NCI-H2196 treated with DMSO at 0.1 percent for 48 hours (cell line): ENCODE data around the gene NPM1.
"Not testable (repeated sequence)": the region's sequence is repeated elsewhere in the genome, so short reads cannot be mapped to it uniquely, and the experiment has no call there.

Source experiments
- DNase-seq: peaks from one replicate; lab custom pipeline; 2025; ENCODE audit not compliant: unreplicated experiment; lab: John Stamatoyannopoulos, UW

Gene NPM1

DNA sequence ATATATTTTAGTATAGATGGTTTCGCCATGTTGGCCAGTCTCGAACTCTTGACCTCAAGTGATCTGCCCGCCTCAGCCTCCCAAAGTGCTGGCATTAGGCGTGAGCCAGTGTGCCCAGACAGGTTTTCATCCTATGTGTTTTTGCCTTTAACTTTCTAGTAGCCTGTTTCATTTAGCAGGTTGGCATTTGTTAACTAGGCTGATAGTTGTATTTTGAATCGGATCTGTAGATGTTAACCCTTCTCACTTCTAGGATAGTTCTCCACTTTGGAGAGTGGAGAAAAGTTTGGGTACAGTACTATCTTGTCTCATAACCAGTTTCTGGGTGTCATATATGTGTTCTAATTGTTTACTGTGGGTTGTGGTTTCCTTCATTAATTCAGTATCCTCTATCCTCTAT, 24.5 kb downstream of the NPM1 start:
- no peak for DNase-seq

DNA sequence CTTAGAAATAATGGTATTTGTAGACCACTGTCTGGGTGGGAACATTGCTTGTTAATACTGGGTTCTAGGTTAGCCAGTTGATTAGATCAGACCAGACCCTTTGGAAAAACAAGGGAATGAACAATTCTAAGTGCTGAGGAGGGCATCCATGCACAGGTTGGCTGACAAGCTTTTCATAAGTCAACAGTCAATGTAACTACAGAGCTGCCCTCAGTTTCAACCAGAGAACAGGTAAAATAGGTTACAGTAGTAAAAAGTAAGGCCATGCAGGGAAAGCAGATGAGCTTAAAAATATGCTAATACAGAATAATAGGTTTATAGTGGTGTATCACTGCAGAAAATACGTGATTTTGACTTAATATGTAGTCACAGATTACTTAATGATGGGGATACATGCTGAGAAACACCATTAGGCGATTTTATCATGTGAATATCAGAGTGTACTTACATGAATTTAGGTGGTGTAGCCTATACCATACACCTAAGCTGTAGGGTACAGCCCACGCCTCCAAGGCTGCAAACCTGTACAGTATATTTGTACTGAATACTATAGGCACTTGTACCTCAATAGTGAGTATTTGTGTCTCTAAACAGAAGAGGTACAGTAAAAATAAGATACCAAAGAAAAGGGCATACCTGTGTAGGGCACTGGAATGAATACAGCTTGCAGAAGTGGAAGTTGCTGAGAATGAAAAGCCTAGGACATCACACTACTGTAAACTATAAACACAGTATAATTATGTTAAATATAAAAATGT, 25.7 kb downstream of the NPM1 start:
- no peak for DNase-seq

- not testable (repeated sequence) for DNase-seq
Measured at GRCh38 chr5:171413993-171414392, 26.3 kb downstream of the NPM1 start.

GRCh38 chr5:171415115-171415730, 27.6 kb downstream of the NPM1 start:
- no peak for DNase-seq

DNA sequence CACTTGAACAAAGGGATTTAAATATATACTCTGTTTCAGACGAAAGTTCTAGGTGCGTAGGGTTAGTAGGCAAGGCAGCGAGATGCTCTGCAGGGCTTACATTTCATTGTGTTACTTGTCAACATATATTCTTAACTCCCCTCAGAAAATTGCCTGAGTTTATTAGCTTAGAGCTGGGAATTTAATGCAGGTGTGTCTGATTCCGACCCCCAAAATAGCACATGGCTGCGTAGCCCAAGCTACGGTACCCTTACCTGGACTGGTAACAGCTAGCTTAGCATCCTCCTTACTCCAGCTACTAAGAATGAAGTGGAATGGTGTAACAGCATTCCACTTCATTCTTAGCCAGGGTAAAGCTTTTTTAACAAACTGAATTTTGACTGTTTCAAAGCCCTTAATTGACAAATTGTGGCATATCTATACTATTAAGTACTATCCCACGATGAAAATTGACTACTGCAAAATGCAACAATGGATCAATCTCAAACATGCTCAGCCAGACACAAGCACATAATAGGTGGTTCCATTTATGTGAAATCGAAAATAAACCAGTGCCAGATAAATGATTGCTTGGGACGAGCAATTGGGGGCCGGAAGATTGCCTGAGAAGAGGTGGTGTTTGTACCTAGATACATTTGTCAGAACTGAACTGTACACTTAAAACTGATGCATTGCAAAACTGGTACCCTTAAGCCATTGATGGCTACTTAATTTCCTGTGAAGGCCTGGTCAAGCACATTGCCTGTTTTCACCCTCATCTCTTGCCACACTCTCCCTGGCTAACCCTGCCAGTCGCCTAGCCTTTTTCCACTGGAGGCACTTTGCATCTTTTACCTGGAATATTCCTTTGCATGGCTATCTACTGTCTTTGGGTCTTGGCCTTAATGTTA, 28.8 kb downstream of the NPM1 start:
- no peak for DNase-seq

DNA sequence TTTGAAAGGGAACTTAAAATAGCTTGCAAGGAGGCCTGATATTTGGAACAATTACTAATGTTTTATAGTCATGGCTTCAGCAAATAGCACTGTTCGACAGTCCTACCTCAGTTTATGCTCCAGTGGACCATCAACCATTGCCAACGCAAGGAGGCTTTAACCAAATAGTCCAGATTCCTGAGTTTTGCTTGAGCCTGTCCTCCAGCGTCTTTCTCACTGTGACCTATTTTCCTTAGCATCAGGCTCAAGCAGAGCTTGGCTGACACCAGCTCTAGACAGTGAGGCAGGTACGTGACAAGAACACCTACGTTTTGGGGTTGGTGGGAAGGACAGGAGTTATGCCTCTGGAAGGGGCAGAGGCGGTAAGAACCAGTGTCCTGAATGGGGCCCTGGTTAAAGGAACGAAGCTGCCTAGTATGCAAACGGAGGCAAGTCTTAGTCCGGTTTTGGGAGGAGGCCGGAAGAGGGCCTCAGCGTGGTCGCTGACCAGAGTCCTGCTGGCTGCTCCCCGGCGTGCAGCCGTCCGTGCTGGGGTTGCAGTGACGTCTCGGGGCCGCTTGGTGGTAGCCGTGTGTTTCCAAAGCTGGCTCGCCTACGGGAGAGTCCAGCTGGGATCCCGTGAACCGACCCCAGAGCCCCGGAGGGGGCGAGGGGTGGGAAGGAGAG, 30.8 kb downstream of the NPM1 start:
- DNase-seq = peak; percentile 69

DNA sequence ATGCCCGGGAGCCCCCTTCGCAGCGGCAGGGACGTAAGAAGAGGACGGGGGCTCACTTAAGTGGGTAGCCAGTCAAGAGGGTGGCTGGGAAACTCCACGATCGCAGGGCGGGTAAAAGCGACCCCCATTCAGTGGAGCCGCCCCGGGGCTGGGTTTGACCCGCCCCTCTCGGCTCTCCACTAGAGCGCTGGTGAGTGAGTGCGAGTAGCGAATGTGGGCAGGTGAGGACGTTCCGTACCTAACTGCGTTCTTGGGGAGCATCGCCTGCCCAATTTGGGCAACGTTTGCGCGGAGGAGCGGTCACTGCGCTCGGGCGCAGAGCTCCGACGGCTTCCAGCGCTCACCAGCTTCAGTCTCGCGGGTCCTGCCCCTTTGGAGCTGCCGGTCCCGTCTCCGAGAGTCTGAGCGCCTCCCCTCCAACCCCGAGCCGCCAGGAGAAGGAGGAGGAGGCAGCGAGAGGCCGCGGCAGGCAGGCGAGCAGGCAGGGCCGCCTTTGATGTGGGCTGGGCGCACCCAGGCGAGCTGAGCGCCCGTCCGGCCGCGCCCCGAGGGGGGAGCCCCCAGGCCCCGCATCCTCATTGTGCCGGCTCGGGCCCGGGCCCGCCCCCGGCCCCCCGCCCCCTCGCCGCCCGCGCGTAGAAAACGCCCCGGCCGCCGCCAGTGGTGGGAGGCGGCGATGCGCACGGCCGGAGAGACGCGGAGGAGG, 31.5 kb downstream of the NPM1 start, which contains the start of gene FGF18:
FGF18 (plus strand) TSS at position 666 of the 706 bp plus-strand sequence. CDS start 553 bp downstream, outside the sequence.
- peak; percentile 43 for DNase-seq

GRCh38 chr5:171419688-171420430, 32.2 kb downstream of the NPM1 start:
- no peak for DNase-seq

GRCh38 chr5:171420431-171421241, 33.0 kb downstream of the NPM1 start:
- DNase-seq = peak; percentile 43

GRCh38 chr5:171421331-171422262, 33.9 kb downstream of the NPM1 start:
- DNase-seq = no peak

DNA sequence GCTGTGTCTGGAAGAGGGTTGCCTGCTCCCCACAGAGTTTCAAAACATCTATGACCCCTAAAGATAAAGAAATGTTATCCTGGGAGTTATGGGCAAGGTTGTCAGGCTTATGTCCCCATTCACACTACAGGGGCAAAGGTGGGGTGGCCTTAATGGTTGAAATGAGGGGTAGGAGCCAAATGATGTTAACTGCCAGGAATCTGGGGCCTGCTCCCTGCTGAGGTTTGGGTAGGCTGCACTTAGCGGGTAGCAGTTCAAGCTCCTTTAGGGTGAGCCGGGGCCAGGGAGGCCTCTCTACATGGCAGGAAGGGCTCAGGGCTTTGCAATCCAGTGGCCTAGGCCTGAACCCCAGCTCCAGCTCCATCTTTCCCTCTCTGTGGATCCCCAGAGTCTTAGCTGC, 34.8 kb downstream of the NPM1 start:
- no peak for DNase-seq

GRCh38 chr5:171422902-171423663, 35.4 kb downstream of the NPM1 start:
- DNase-seq = no peak

- no peak for DNase-seq
Measured at GRCh38 chr5:171424726-171425125, 37.1 kb downstream of the NPM1 start.

DNA sequence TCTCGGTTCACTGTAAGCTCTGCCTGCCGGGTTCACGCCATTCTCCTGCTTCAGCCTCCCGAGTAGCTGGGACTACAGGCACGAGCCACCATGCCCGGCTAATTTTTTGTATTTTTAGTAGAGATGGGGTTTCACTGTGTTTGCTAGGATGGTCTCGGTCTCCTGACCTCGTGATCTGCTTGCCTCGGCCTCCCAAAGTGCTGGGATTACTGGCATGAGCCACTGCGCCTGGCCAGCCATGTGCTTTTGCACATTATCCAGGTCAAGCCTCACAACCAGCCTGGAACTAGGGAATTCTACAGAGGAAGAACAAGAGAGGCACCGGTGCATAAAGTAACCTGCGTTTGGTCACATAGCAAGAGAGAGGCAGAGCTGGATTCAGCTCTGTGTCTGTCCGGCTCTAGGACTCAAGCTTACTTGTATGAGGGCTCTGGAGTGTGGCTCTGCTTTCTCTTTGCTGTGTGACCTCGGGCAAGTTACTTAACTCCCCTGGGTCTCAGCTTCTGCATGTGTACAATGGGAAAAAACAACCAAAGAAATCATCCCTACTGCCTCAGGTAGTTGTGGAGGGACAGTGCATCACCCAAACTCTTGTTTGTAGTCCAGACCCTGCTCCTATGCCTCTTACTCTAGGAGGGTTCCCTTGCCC, 38.1 kb downstream of the NPM1 start:
- no peak for DNase-seq

DNA sequence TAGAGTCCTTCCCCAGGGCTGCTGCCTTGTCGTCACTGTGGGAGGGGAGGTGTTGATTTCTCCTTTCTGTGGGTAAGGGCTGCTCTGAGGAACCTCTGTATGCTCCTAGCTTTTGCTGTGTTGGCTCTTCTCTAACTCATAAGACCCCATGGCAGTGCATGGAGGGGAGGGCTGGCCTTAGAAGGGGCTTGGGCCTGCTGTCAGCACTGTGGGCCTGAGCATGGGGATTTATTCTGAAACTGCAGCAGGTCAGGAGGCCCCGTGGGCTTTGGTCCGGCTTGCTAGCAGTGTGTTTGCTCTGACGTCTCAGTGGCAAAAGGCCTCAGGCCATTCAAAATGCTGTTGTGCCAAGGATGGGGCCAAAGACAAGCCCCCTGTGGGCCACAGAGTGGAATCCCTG, 38.6 kb downstream of the NPM1 start:
- no peak for DNase-seq

- DNase-seq = no peak
Measured at GRCh38 chr5:171426680-171427079, 39.0 kb downstream of the NPM1 start.
